Central memory CD8-positive, alpha-beta T cell (primary cell): Measurements from ENCODE around the gene ZSCAN5A.
"Not testable (repeated sequence)": the region's sequence is repeated elsewhere in the genome, so short reads cannot be mapped to it uniquely, and the experiment has no call there.

Experiments used
- ATAC-seq: fragments of 150-1000 bp; cut with Tn5 transposase; replicated peaks from 2 replicates; pipeline ENCODE4 v1.10.0; 2022; ENCODE audit warnings: mild to moderate bottlenecking, moderate FRiP score, moderate number of reproducible peaks; ENCODE audit not compliant: poor library complexity, severe bottlenecking; ENCODE audit errors: extremely low read depth
- DNase-seq, 2 donors: peaks; one replicate each; pipeline ENCODE4 v3.0.0; 2021; ENCODE audit warnings: low spot score in 2 of 2
- H3K27ac Mint-ChIP-seq: one replicate; pipeline ENCODE4 v1.8.0; 2022; ENCODE audit warnings: low read depth, mild to moderate bottlenecking, moderate library complexity, mixed read lengths
- H3K27me3 Mint-ChIP-seq: one replicate; pipeline ENCODE4 v1.8.0; 2022; ENCODE audit warnings: mixed read lengths
- H3K36me3 Mint-ChIP-seq: one replicate; pipeline ENCODE4 v1.8.0; 2022; ENCODE audit warnings: mild to moderate bottlenecking, moderate library complexity, mixed read lengths; ENCODE audit not compliant: insufficient read depth
- H3K4me1 Mint-ChIP-seq: one replicate; pipeline ENCODE4 v1.8.0; 2022; ENCODE audit warnings: mixed read lengths
- H3K4me3 Mint-ChIP-seq: one replicate; pipeline ENCODE4 v1.8.0; 2022; ENCODE audit warnings: mild to moderate bottlenecking, moderate library complexity, mixed read lengths
- H3K9me3 Mint-ChIP-seq: one replicate; pipeline ENCODE4 v1.8.0; 2022; ENCODE audit warnings: mixed read lengths

ZSCAN5A gene

GRCh38 chr19:56211718-56212117 is 102.9 kb downstream of the ZSCAN5A start:
- no peak overlapping the region for H3K4me3 Mint-ChIP-seq
- no peaks in the 10 kb centered on the region for H3K9me3 Mint-ChIP-seq
- no peak for ATAC-seq
- peaks cover 60% of the 10 kb centered on the region for H3K27me3 Mint-ChIP-seq
- H3K4me1 Mint-ChIP-seq = no peaks in the 10 kb centered on the region
- peaks cover under 1% of the 10 kb centered on the region for H3K36me3 Mint-ChIP-seq
- no peak for DNase-seq
- no peak overlapping the region for H3K27ac Mint-ChIP-seq

DNA sequence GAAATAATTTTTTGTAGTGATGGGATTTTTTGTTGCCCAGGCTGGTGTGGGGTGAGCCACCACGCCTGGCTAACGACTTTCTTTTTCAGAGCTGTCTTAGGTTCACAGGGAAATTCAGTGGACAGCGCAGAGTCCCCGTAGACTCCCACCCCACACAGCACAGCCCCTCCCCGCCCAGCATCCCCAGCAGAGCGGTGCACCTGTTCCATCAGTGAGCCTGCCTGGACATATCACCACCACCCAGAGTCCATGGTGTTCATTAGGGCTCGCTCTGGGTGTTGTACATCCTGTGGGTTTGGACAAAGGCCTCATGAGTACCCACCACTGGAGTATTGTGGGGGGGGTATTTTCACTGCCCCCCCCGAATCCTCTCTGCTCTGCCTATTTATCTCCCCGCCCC is 104.6 kb downstream of the ZSCAN5A start:
- DNase-seq, H3K9me3 Mint-ChIP-seq, H3K36me3 Mint-ChIP-seq, H3K4me1 Mint-ChIP-seq, H3K4me3 Mint-ChIP-seq, ATAC-seq, H3K27ac Mint-ChIP-seq: not testable (repeated sequence)
- peaks cover 66% of the 10 kb centered on the region for H3K27me3 Mint-ChIP-seq

DNA sequence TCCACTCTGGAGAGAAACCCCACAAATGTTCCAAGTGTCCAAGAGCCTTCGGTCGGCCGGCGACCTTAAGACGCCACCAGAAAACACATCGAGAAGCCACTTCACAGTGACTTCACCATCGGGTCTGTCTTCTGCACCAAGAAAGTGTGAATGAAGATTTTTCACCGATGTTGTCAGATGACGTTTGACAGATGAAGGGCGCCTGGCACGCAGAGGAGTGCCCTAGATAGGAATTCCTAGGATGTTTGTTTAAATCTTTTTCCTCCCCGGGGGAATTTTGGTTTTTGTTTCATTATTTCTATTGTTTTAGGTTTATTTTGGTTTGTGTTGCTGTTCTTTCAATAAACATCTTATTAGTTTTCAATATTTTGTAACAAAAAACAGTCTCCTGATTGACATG is 105.5 kb downstream of the ZSCAN5A start:
- no peak overlapping the region for H3K4me3 Mint-ChIP-seq
- H3K27me3 Mint-ChIP-seq = peaks cover 57% of the 10 kb centered on the region
- no peak for DNase-seq
- no peaks in the 10 kb centered on the region for H3K36me3 Mint-ChIP-seq
- ATAC-seq = no peak
- H3K4me1 Mint-ChIP-seq = no peaks in the 10 kb centered on the region
- H3K9me3 Mint-ChIP-seq = no peaks in the 10 kb centered on the region
- H3K27ac Mint-ChIP-seq = no peak overlapping the region

DNA sequence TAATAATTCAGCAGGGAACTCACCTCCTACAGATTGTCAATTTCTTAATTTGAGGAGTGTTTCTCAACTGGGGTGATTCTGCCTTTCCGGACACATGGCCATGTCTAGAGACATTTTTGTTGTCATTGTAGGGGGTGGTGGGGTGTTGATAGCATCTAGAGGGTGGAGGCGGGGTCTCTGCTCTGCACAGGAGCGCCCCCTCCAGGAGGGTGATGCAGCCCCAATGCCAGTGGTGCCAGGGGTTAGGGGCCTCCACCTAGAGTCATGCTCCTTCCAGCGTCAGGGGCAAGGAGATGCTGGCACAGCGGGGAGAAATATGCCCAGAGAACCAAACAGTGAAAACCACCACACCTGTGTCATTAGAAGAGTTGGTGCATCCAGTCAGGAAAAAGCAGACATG is 107.1 kb downstream of the ZSCAN5A start:
- not testable (repeated sequence) for H3K4me3 Mint-ChIP-seq, DNase-seq, H3K36me3 Mint-ChIP-seq, ATAC-seq, H3K4me1 Mint-ChIP-seq, H3K27ac Mint-ChIP-seq, H3K9me3 Mint-ChIP-seq
- peaks cover 45% of the 10 kb centered on the region for H3K27me3 Mint-ChIP-seq

GRCh38 chr19:56201973-56202372 is 112.7 kb downstream of the ZSCAN5A start, which contains the start of gene ZSCAN5C:
TSS of gene ZSCAN5C (plus strand) at chr19:56202273. CDS start at chr19:56205914, 3,641 bp downstream.
- DNase-seq = no peak
- H3K27ac Mint-ChIP-seq = no peak within 1 kb of the TSS
- ATAC-seq = no peak
- H3K27me3 Mint-ChIP-seq = peaks cover 56% of the 10 kb centered on the region
- no peaks in the 10 kb centered on the region for H3K4me1 Mint-ChIP-seq
- H3K4me3 Mint-ChIP-seq = no peak within 1 kb of the TSS
- H3K36me3 Mint-ChIP-seq = no peaks in the 10 kb centered on the region
- no peaks in the 10 kb centered on the region for H3K9me3 Mint-ChIP-seq

DNA sequence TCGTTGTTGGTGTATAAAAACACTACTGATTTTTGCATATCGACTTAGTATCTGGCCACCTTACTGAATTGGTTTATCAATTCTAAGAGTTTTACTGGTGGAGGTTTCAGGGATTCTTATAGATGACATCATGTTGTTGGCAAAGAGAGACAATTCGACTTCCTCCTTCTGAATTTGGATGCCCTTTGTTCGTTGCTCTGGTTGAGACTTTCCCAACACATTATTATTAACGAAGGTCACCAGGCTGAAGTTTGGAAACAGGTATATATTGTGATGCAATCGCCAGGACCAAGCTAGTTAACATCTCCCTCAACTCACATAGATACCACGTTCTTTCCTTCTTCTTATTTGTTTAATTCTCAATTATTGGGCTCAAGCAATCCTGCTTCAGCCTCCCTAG is 115.0 kb downstream of the ZSCAN5A start:
- no peaks in the 10 kb centered on the region for H3K36me3 Mint-ChIP-seq
- H3K27me3 Mint-ChIP-seq = peaks cover 38% of the 10 kb centered on the region
- H3K4me1 Mint-ChIP-seq = no peaks in the 10 kb centered on the region
- H3K27ac Mint-ChIP-seq = no peak overlapping the region
- H3K4me3 Mint-ChIP-seq = no peak overlapping the region
- ATAC-seq = no peak
- no peaks in the 10 kb centered on the region for H3K9me3 Mint-ChIP-seq
- no peak for DNase-seq

DNA sequence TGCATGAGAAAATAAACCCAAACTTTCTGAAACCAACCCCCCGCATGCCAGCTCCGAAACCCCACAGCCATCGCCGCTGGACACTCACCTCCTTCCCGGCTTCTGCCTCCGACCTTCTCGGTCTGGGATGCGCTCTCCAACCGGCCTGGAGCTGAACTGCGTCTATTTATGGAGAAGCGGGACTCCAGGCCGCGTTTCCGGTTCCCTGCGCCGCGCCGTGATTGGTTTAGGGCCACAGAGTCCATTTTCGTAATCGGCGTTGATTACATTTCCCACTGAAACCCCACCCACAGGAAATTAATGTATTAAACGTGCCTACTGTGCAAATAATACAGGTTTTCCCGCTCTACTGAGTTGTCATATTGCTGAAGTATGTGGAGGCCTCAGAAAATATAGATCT is 117.0 kb downstream of the ZSCAN5A start, which contains the start of gene ZSCAN5B:
Gene ZSCAN5B (minus strand): TSS at position 138 of the 400 bp plus-strand sequence. CDS start 4,731 bp downstream, outside the sequence.
- H3K9me3 Mint-ChIP-seq, H3K36me3 Mint-ChIP-seq, DNase-seq, H3K4me3 Mint-ChIP-seq, ATAC-seq, H3K27ac Mint-ChIP-seq, H3K4me1 Mint-ChIP-seq: not testable (repeated sequence)
- peaks cover 47% of the 10 kb centered on the region for H3K27me3 Mint-ChIP-seq

DNA sequence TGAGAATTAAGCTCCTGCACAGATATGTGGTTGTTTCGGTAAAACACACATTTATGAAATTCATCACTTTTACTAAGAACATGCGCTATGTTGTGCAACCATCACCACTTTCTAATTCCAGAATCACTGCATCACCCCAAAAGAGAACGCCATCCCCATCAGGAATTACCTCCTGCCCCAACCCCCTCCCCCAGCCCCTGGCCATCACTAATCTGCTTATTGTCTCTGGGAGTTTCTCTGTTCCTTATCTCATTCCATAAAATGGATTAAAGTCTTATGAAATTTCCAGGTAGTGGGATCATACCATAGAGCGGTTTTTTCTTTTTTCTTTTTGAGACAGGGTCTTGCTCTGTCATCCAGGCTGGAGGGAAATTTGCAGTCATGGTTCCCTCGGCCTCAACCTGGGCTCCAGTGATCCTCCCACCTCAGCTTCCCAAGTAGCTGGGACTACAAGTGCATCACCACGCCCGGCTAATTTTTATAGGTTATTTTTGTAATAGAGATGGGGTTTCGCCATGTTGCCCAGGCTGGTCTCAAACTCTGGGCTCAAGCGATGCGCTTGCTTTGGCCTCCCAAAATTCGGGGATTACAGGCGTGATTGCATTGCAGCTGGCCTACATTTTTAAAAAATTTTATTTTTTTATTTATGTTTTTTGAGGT is 120.5 kb downstream of the ZSCAN5A start:
- ATAC-seq = no peak
- Mint-ChIP-seq H3K27me3 (peaks cover 41% of the 10 kb centered on the region), H3K4me1 (no peaks in the 10 kb centered on the region), H3K36me3 (no peaks in the 10 kb centered on the region), H3K4me3 (no peak overlapping the region), H3K27ac (no peak overlapping the region), H3K9me3 (no peaks in the 10 kb centered on the region)
- DNase-seq = no peak

- Mint-ChIP-seq H3K27me3 (peaks cover 31% of the 10 kb centered on the region), H3K4me1 (no peaks in the 10 kb centered on the region), H3K9me3 (no peaks in the 10 kb centered on the region), H3K4me3 (no peak overlapping the region), H3K27ac (no peak overlapping the region), H3K36me3 (no peaks in the 10 kb centered on the region)
- DNase-seq (no peak), ATAC-seq (no peak)
Measured at GRCh38 chr19:56191711-56192110, 122.9 kb downstream of the ZSCAN5A start.

DNA sequence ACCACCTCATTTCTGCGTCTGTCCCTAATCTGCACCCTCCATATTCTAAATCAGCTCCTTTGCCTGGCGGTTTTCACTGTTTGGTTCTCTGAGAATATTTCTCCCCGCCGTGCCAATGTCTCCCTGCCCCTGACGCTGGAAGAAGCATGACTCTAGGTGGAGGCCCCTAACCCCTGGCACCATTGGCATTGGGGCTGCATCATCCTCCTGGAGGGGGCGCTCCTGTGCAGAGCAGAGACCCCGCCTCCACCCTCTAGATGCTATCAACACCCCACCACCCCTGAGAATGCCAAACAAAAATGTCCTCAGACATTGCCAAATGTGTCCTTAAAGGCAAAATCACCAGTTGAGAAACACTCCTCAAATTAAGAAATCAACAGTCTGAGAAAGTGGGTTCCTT is 123.5 kb downstream of the ZSCAN5A start:
- Mint-ChIP-seq H3K4me1 (no peaks in the 10 kb centered on the region), H3K27ac (no peak overlapping the region), H3K36me3 (no peaks in the 10 kb centered on the region), H3K27me3 (peaks cover 31% of the 10 kb centered on the region), H3K9me3 (no peaks in the 10 kb centered on the region), H3K4me3 (no peak overlapping the region)
- DNase-seq (no peak), ATAC-seq (no peak)

- no peak for DNase-seq
- H3K9me3 Mint-ChIP-seq = no peaks in the 10 kb centered on the region
- H3K27me3 Mint-ChIP-seq = peaks cover 43% of the 10 kb centered on the region
- H3K27ac Mint-ChIP-seq = no peak overlapping the region
- no peak for ATAC-seq
- H3K4me1 Mint-ChIP-seq = no peaks in the 10 kb centered on the region
- H3K4me3 Mint-ChIP-seq = no peak overlapping the region
- H3K36me3 Mint-ChIP-seq = no peaks in the 10 kb centered on the region
Measured at GRCh38 chr19:56189785-56190184, 124.9 kb downstream of the ZSCAN5A start.

GRCh38 chr19:56177564-56178243 is 136.9 kb downstream of the ZSCAN5A start:
- Mint-ChIP-seq H3K4me1 (no peaks in the 10 kb centered on the region), H3K4me3 (no peak overlapping the region), H3K27me3 (peaks cover 24% of the 10 kb centered on the region), H3K36me3 (no peaks in the 10 kb centered on the region), H3K9me3 (no peaks in the 10 kb centered on the region), H3K27ac (no peak overlapping the region)
- ATAC-seq (no peak), DNase-seq (no peak)

DNA sequence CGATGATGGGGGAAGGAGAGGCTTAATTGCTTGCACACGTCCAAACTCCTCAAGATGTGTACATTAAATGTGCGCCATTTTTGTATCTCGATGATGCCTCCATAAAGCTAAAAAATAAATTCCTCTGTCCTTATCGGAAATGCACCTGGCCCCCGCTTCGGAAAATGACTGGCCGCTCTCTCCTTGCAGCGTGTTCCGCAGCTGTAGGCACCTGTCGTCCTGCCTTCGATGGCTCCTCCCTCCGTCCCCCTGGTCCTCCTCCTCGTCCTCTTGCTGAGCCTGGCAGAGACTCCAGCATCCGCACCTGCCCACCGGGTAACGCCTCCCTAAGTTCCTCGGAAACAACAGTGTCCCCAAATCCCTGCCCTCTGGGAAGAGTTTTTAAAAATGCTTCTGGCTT is 137.8 kb downstream of the ZSCAN5A start:
- peaks cover 2% of the 10 kb centered on the region for H3K4me1 Mint-ChIP-seq
- H3K27ac Mint-ChIP-seq = no peak overlapping the region
- DNase-seq (no peak), ATAC-seq (no peak)
- H3K9me3 Mint-ChIP-seq = no peaks in the 10 kb centered on the region
- H3K36me3 Mint-ChIP-seq = no peaks in the 10 kb centered on the region
- H3K27me3 Mint-ChIP-seq = peaks cover 24% of the 10 kb centered on the region
- no peak overlapping the region for H3K4me3 Mint-ChIP-seq
